Right atrium auricular region (tissue), 2 donors: ENCODE measurements around the gene MYO1E. TPM values are rescaled to one million over a fixed set of nuclear protein-coding genes. Genes with fewer than 3 reads are reported as not detected.

Experiments
- DNase-seq: peaks from one replicate; pipeline ENCODE4 v3.0.0-alpha.2; 2019; ENCODE audit warnings: low spot score
- H3K27ac ChIP-seq, 2 donors: fragments of 200-600 bp; sonication (generic); 1 replicate in 1 of 2; 2 replicates in 1 of 2; pipeline ENCODE4 v1.5.1; 2016 to 2019
- H3K27me3 ChIP-seq, 2 donors: fragments of 200-600 bp; sonication (generic); one replicate each; pipeline versions ENCODE4 v1.5.1 to v1.6.0; 2017 to 2019
- H3K36me3 ChIP-seq: fragments of 200-600 bp; sonication (generic); one replicate; pipeline ENCODE4 v1.5.1; 2016
- H3K4me1 ChIP-seq, 2 donors: fragments of 200-600 bp; sonication (generic); one replicate each; pipeline versions ENCODE4 v1.5.1 to v1.6.0; 2017 to 2019
- H3K4me3 ChIP-seq, 2 donors: fragments of 200-600 bp; sonication (generic); 1 replicate in 1 of 2; 2 replicates in 1 of 2; pipeline ENCODE4 v1.5.1; 2017 to 2019; ENCODE audit warnings: mild to moderate bottlenecking in 1 of 2, moderate library complexity in 1 of 2
- H3K9me3 ChIP-seq, 2 donors: fragments of 200-600 bp; sonication (generic); one replicate each; pipeline ENCODE4 v1.5.1; 2019
- total RNA-seq, 2 donors: library from RNA; depleted of rRNA; stranded (reverse); fragments of >200 nt; gene quantifications; one replicate each; pipeline ENCODE4 v1.1.0, GENCODE V29; 2016
- TF ChIP-seq, protein P1 (sequence below), 2 donors: fragments of 200-600 bp; sonication (generic); IDR thresholded peaks; one replicate each; pipeline ENCODE4 v1.5.1; 2019; ENCODE audit warnings: antibody characterized with exemption in 2 of 2

MYO1E gene
- total RNA-seq, 2 donors from 2014 or later = 9.6 to 17.2 TPM

DNA sequence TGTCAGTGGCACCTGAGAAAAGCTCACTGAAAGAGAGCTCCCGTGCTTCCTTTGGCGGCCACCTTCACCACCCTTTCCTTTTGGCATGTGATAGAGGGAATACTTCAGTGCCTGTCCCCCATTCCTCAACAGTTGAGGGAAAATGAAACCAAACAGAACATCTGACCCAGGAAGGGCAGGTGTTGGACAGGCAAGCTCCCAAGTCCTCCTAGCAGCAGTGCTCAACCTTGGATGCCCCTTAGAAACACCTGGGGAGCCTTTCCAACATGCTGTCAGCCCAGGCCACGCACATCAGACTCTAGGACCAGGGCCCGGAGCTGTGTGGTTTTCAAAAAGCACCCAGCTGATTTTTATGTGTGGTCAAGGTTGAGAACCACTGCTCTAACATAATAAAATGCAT is 143.7 kb downstream of the MYO1E start:
- Histone ChIP-seq H3K4me1 (peaks cover 0 to 22% of the 10 kb centered on the region in 2 donors), H3K9me3 (no peaks in the 10 kb centered on the region), H3K27me3 (no peaks in the 10 kb centered on the region), H3K4me3 (no peak overlapping the region), H3K36me3 (no peaks in the 10 kb centered on the region), H3K27ac (no peak overlapping the region)
- DNase-seq = no peak
- TF ChIP-seq, protein P1, sequence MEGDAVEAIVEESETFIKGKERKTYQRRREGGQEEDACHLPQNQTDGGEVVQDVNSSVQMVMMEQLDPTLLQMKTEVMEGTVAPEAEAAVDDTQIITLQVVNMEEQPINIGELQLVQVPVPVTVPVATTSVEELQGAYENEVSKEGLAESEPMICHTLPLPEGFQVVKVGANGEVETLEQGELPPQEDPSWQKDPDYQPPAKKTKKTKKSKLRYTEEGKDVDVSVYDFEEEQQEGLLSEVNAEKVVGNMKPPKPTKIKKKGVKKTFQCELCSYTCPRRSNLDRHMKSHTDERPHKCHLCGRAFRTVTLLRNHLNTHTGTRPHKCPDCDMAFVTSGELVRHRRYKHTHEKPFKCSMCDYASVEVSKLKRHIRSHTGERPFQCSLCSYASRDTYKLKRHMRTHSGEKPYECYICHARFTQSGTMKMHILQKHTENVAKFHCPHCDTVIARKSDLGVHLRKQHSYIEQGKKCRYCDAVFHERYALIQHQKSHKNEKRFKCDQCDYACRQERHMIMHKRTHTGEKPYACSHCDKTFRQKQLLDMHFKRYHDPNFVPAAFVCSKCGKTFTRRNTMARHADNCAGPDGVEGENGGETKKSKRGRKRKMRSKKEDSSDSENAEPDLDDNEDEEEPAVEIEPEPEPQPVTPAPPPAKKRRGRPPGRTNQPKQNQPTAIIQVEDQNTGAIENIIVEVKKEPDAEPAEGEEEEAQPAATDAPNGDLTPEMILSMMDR (IDR thresholded peaks at IDR 0.05) = no peak

DNA sequence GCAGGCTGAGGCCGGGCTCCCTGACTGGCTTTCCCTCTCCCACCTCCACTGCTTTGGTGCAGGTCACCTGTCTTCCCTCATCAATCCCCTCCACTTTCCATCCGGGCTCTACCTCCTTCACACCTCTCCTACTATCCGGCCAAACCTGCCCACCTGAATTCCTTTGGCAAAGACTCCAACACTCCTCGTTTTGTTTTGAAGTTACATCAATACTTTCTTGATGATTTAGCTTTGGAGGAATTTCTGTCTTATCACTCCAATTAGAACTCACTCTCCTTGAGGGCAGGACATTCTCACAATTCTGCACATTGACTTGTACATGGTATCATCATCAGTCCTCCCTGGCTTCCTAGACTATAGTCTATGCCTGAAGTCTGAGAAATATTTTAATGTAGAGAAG is 145.7 kb downstream of the MYO1E start:
- no peak for DNase-seq
- Histone ChIP-seq H3K4me3 (no peak overlapping the region), H3K27me3 (no peaks in the 10 kb centered on the region), H3K9me3 (no peaks in the 10 kb centered on the region), H3K4me1 (peaks cover 0 to 26% of the 10 kb centered on the region in 2 donors), H3K36me3 (peaks cover 7% of the 10 kb centered on the region), H3K27ac (no peak overlapping the region)
- TF ChIP-seq, protein P1 (IDR thresholded peaks at IDR 0.05) = no peak

DNA sequence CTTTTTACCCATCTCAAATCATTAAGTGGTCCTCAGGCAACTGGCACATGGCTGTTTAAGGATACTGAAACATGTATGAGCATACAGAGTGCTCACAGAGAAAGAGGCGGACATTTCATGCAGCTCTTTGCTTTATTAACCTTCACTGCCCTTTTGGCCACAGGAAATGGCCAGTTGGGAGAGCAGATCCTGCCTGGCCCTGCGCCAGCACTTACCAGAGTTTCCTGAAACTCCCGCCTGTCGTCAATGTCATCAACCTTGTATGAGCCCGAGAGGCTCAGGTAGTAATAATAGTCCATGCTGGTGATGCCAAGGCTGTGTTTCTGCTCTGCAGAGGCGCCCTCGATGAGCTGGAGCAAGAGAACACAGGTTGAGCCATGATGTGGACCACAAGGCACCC is 148.2 kb downstream of the MYO1E start:
- Histone ChIP-seq H3K27me3 (no peaks in the 10 kb centered on the region), H3K9me3 (no peaks in the 10 kb centered on the region), H3K4me3 (no peak overlapping the region), H3K4me1 (peaks cover 0 to 25% of the 10 kb centered on the region in 2 donors), H3K27ac (no peak overlapping the region), H3K36me3 (peaks cover 15% of the 10 kb centered on the region)
- no peak for DNase-seq
- TF ChIP-seq, protein P1 (IDR thresholded peaks at IDR 0.05) = no peak

DNA sequence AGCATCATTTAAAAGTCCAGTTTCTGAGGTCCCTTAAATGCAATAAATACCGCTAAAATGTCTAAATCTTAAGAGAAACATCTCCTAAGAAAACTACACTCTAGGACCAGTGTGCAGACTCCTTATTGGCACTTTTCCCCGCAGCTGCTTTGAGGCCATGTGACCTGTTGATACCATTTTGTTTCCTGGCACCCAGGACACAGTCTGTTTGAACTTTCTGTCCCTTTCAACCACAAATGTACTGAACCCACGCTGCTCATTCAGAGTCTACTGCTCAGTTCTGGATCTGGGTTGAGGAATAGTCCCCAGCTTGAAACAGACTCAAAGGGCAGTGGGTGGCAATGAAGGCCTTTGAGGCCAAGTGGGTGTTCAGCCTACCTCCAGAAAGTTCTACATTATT is 148.9 kb downstream of the MYO1E start:
- no peaks in the 10 kb centered on the region for H3K9me3 ChIP-seq
- H3K27ac ChIP-seq = no peak overlapping the region
- H3K27me3 ChIP-seq = no peaks in the 10 kb centered on the region
- TF ChIP-seq, protein P1 (IDR thresholded peaks at IDR 0.05) = no peak
- H3K4me3 ChIP-seq = no peak overlapping the region
- peaks cover 0 to 25% of the 10 kb centered on the region in 2 donors for H3K4me1 ChIP-seq
- no peak for DNase-seq
- peaks cover 15% of the 10 kb centered on the region for H3K36me3 ChIP-seq

DNA sequence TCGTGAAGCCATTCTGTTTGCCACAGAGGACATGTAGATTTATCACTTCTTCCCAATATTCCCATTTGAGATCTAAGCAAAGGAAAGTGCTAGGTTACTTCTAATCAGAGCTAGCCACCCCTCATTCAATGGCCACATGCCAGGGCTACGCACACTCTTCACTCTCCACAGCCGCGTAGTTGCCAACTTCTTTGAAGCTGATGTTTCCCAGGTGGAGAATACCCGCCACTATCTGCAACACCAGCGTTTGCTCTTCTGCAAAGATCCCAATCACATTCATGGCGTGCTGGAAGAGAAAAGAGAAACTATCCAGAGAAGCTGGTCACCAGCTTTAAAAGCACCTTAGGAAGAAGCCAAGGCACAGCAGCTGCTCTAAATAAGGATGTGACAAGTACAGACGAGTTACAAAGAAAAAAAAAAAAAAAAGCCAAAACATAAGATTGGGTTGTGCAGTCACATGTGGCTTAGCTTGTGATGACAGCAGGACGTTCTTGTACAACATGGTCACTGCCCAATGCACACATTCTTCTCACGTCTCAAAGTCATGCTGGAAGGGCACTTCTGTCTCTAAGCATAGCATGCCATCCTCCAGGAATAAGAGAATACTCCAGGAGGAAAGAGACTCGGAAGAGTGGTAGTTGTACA is 149.6 kb downstream of the MYO1E start:
- peaks cover 15% of the 10 kb centered on the region for H3K36me3 ChIP-seq
- H3K27me3 ChIP-seq = no peaks in the 10 kb centered on the region
- no peak overlapping the region for H3K27ac ChIP-seq
- TF ChIP-seq, protein P1 (IDR thresholded peaks at IDR 0.05) = no peak
- H3K4me1 ChIP-seq = peaks cover 0 to 25% of the 10 kb centered on the region in 2 donors
- no peak for DNase-seq
- H3K9me3 ChIP-seq = no peaks in the 10 kb centered on the region
- no peak overlapping the region for H3K4me3 ChIP-seq
